GM18868 (cell line): ENCODE measurements around the gene CXCR3.
A peak's percentile ranks its signal among the peaks of the same experiment; 100 is the strongest.

Experiments used
- ATAC-seq: cut with Tn5 transposase; IDR thresholded peaks from one replicate; pipeline ENCODE4 v1.9.1; 2021; ENCODE audit warnings: mild to moderate bottlenecking, moderate library complexity; ENCODE audit not compliant: unreplicated experiment

Gene CXCR3

GRCh38 chrX:71637253-71637618 is 18.9 kb upstream of the CXCR3 start:
- peak; percentile 33 for ATAC-seq

GRCh38 chrX:71636438-71637252 is 18.3 kb upstream of the CXCR3 start:
- ATAC-seq = peak; percentile 57

DNA sequence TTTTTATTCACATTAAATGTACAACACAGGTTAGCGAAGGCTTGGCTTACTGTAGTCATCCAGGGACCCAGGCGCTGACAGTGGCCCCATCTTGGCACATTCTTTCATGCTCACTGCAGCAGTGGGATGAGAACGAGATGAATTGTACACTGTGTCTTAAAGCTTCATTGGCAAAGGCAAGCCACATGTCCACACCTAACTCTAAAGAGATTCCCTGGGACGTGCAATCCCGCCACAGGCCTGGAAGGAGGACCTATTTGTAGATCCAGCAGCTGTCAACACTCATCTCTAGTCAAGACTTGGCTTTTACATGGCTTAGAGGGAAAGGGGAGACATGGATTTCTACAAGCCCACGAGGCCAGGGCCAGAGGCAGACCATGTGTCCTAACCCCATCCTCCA is 16.1 kb upstream of the CXCR3 start:
- no peak for ATAC-seq

GRCh38 chrX:71632923-71633657 is 14.8 kb upstream of the CXCR3 start:
- no peak for ATAC-seq

GRCh38 chrX:71629467-71629866 is 11.2 kb upstream of the CXCR3 start:
- peak; percentile 85 for ATAC-seq

DNA sequence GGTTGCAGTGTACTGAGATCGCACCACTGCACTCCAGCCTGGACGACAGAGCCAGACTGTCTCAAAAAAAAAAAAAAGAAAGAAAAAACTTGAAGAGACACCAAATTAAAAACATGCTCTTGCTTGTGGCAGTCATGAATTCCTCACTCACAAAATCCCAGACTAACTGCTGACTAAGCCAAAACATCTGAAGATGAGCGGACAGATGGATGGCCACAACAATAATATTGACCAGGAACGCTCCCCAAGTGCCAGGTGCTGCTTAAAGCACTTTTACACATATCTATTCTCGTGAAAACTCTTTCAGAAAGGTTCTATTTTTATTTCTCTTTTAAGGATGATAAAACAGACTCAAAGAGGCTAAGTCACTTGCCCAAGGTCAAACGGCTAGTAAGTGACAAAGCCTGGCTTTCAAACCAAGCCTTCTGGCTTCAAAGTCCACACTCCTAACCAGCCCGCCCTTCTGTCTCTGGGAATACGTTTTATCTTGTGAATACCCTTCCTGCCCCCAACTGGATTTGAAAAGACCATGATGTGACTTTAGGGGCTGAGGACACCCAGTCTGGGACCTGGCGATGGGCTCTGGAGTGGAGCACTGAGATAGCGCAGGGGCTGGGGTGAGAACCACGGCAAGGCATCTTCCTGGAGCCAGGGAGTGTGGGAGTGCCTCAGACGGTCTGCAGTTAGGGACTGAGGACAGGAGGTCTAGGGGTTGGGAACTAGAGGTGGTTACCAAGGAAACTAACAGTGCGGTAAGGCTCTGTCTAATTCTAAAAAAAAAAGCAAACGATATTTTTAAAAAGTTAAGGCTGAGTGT is 9.5 kb upstream of the CXCR3 start:
- no peak for ATAC-seq

- ATAC-seq = no peak
Observed at GRCh38 chrX:71626576-71626975, 8.3 kb upstream of the CXCR3 start.

GRCh38 chrX:71625471-71625870 is 7.2 kb upstream of the CXCR3 start:
- no peak for ATAC-seq

- ATAC-seq = no peak
Observed at GRCh38 chrX:71623714-71624113, 5.4 kb upstream of the CXCR3 start.

GRCh38 chrX:71622576-71623450 is 4.5 kb upstream of the CXCR3 start:
- ATAC-seq = peak; percentile 49

GRCh38 chrX:71622032-71622575 is 3.8 kb upstream of the CXCR3 start:
- ATAC-seq = no peak

- ATAC-seq = no peak
Observed at GRCh38 chrX:71621603-71622002, 3.3 kb upstream of the CXCR3 start.

DNA sequence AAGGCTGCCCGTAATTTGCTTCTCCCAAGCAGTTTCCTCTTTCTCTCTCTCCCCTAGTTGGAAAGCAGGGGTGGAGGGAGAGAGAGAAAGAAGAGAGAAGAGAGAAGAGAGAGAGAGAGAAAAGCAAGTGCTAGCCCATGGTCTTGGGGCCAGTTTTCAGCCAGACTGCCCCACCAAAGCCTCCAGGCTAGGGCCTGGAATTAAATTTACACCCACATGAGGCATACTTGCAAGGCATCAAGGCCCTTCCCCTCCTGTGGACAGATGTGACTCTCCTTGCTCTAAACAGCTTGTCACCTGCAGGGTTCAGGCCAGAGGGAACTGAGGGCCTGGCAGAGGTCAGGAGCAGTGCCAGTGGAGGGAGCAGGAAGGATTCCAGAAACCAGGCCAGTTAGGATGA is 1.7 kb upstream of the CXCR3 start:
- no peak for ATAC-seq

DNA sequence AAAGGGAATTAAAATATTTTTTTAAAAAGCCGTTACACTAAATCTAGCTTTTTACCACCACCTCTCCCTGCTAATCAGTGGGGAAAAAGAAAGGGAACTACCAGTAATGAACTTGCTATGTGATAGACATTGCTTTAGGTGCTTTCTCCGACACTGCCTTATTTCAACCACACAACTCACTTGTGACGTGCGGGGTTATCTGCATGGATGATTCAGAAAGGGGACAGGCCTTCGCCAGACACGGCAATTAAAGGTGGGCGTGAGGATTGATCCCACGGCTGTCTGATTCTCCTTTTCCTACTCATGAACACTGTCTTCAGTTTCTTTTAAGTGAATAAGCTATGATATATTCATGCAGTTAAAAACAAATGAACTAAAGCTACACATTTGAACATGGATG is 882 bp upstream of the CXCR3 start:
- no peak for ATAC-seq

GRCh38 chrX:71618787-71619186 is 476 bp upstream of the CXCR3 start:
- no peak for ATAC-seq

DNA sequence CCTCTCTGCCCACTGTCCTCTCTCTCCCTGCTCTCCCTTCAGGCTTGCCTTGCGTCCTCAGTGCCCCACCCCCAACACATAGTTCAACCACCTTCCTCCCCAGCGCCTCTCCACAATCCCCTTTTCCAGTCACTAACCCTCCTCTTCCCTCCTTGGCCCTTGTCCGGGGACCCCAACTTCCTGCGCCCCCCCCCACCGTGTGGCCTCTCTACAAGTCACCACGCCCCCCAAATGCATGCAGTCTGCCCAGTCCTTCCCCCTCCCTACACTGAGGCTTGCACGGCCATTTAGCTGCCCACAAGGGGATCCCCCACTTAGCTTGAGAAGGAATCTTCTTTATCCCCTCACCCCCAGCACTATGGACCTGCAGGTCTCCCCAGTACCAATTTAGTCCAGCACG is 569 bp downstream of the CXCR3 start:
- no peak for ATAC-seq

DNA sequence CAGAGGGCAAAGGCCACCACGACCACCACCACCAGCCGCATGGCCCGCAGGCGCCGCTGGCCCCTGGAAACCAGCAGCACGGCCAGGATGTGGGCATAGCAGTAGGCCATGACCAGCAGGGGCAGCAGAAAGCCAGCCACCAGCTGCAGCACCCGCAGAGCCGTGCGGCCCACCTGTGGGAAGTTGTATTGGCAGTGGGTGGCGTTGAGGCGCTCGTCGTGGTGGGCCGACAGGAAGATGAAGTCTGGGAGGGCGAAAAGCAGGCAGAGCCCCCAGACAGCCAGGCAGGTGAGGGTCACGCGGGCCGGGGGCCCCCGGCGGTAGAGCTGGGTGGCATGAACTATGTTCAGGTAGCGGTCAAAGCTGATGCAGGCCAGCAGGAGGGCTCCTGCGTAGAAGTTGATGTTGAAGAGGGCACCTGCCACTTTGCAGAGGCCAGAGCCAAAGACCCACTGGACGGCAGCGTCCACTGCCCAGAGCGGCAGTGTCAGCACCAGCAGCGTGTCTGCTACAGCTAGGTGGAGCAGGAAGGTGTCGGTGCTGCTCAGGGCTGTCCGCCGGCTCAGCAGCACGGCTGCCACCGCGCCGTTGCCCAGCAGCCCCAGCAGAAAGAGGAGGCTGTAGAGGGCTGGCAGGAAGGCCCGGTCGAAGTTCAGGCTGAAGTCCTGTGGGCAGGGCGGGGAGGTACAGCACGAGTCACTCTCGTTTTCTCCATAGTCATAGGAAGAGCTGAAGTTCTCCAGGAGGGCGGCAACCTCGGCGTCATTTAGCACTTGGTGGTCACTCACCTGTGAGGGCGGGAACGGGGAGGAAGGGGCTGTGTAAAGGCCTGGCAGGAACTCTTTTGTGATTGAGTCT is 1.4 kb downstream of the CXCR3 start:
- no peak for ATAC-seq

DNA sequence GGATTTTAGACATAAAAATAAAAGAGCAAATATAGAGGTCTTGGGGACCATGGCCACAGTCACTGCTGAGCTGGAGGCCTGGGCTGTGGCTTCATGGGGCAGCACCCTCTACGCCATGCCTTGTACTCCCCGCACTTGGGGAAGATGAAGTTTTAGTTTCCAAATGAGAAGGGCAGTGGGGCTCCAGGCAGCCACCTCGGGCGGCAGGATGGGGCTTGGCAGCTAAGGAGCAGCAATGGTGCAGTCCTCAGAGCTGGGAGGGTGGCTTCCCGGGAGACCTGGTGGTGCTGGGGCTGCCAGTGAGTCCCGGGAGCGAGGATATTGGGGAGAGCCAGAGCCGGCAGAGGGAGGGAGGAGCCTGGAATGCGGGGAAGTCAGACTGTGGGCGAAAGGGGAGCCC is 2.4 kb downstream of the CXCR3 start:
- ATAC-seq = no peak

GRCh38 chrX:71615056-71615455 is 3.3 kb downstream of the CXCR3 start:
- no peak for ATAC-seq
